Measurements from ENCODE around the gene TMEM121B.
A peak's percentile ranks its signal among the peaks of the same experiment; 100 is the strongest.

The TMEM121B gene

GRCh38 chr22:17086788-17087497 is 34.2 kb downstream of the TMEM121B start:
- no peak overlapping the region for H3K27ac ChIP-seq (ENCODE audit: low read length)
- H3K9me3 ChIP-seq (ENCODE audit: control insufficient read depth in 1 of 2, low read length in 2 of 2): no peaks in the 10 kb centered on the region
- peak overlapping the region; percentile 60 to 89 for H3K4me3 ChIP-seq (ENCODE audit: low read depth in 1 of 2, low read length in 2 of 2)
- H3K27me3 ChIP-seq (ENCODE audit: low read depth, low read length): no peaks in the 10 kb centered on the region
- peaks cover 5 to 18% of the 10 kb centered on the region in 2 donors for H3K4me1 ChIP-seq (ENCODE audit: control insufficient read depth in 1 of 2, insufficient read depth in 2 of 2, low read length in 2 of 2)
- H3K36me3 ChIP-seq (ENCODE audit: control insufficient read depth in 1 of 2, insufficient read depth in 2 of 2, low read length in 2 of 2): no peaks in the 10 kb centered on the region

- Histone ChIP-seq H3K4me1 (ENCODE audit: control insufficient read depth in 1 of 2, insufficient read depth in 2 of 2, low read length in 2 of 2) (peaks cover 5 to 18% of the 10 kb centered on the region in 2 donors), H3K27ac (ENCODE audit: low read length) (peak overlapping the region; percentile 16), H3K9me3 (ENCODE audit: control insufficient read depth in 1 of 2, low read length in 2 of 2) (no peaks in the 10 kb centered on the region), H3K4me3 (ENCODE audit: low read depth in 1 of 2, low read length in 2 of 2) (peak overlapping the region; percentile 60 to 89), H3K27me3 (ENCODE audit: low read depth, low read length) (no peaks in the 10 kb centered on the region), H3K36me3 (ENCODE audit: control insufficient read depth in 1 of 2, insufficient read depth in 2 of 2, low read length in 2 of 2) (no peaks in the 10 kb centered on the region)
Measured at GRCh38 chr22:17086296-17086695, 34.9 kb downstream of the TMEM121B start.

GRCh38 chr22:17085277-17086181 is 35.6 kb downstream of the TMEM121B start:
- no peaks in the 10 kb centered on the region for H3K9me3 ChIP-seq (ENCODE audit: control insufficient read depth in 1 of 2, low read length in 2 of 2)
- H3K4me3 ChIP-seq (ENCODE audit: low read depth in 1 of 2, low read length in 2 of 2): peak overlapping the region; percentile 60 to 89
- no peaks in the 10 kb centered on the region for H3K27me3 ChIP-seq (ENCODE audit: low read depth, low read length)
- H3K36me3 ChIP-seq (ENCODE audit: control insufficient read depth in 1 of 2, insufficient read depth in 2 of 2, low read length in 2 of 2): no peaks in the 10 kb centered on the region
- H3K27ac ChIP-seq (ENCODE audit: low read length): peak overlapping the region; percentile 56
- peaks cover 5 to 18% of the 10 kb centered on the region in 2 donors for H3K4me1 ChIP-seq (ENCODE audit: control insufficient read depth in 1 of 2, insufficient read depth in 2 of 2, low read length in 2 of 2)

GRCh38 chr22:17084554-17085276 is 36.4 kb downstream of the TMEM121B start, which contains the start of gene IL17RA:
Gene IL17RA (plus strand): TSS chr22:17085000. CDS start chr22:17085092, 92 bp downstream.
- Histone ChIP-seq H3K36me3 (ENCODE audit: control insufficient read depth in 1 of 2, insufficient read depth in 2 of 2, low read length in 2 of 2) (no peaks in the 10 kb centered on the region), H3K4me1 (ENCODE audit: control insufficient read depth in 1 of 2, insufficient read depth in 2 of 2, low read length in 2 of 2) (peaks cover 5 to 18% of the 10 kb centered on the region in 2 donors), H3K27me3 (ENCODE audit: low read depth, low read length) (no peaks in the 10 kb centered on the region), H3K9me3 (ENCODE audit: control insufficient read depth in 1 of 2, low read length in 2 of 2) (no peaks in the 10 kb centered on the region), H3K4me3 (ENCODE audit: low read depth in 1 of 2, low read length in 2 of 2) (peak within 1 kb of the TSS; percentile 60 to 89), H3K27ac (ENCODE audit: low read length) (peak within 1 kb of the TSS; percentile 56)

GRCh38 chr22:17083811-17084441 is 37.2 kb downstream of the TMEM121B start:
- Histone ChIP-seq H3K9me3 (ENCODE audit: control insufficient read depth in 1 of 2, low read length in 2 of 2) (no peaks in the 10 kb centered on the region), H3K36me3 (ENCODE audit: control insufficient read depth in 1 of 2, insufficient read depth in 2 of 2, low read length in 2 of 2) (no peaks in the 10 kb centered on the region), H3K27ac (ENCODE audit: low read length) (no peak overlapping the region), H3K27me3 (ENCODE audit: low read depth, low read length) (no peaks in the 10 kb centered on the region), H3K4me3 (ENCODE audit: low read depth in 1 of 2, low read length in 2 of 2) (peak overlapping the region in 1 of 2 donors; percentile 89), H3K4me1 (ENCODE audit: control insufficient read depth in 1 of 2, insufficient read depth in 2 of 2, low read length in 2 of 2) (peaks cover 5 to 18% of the 10 kb centered on the region in 2 donors)

- H3K9me3 ChIP-seq (ENCODE audit: control insufficient read depth in 1 of 2, low read length in 2 of 2): no peaks in the 10 kb centered on the region
- H3K27me3 ChIP-seq (ENCODE audit: low read depth, low read length): no peaks in the 10 kb centered on the region
- no peaks in the 10 kb centered on the region for H3K36me3 ChIP-seq (ENCODE audit: control insufficient read depth in 1 of 2, insufficient read depth in 2 of 2, low read length in 2 of 2)
- peaks cover 5 to 18% of the 10 kb centered on the region in 2 donors for H3K4me1 ChIP-seq (ENCODE audit: control insufficient read depth in 1 of 2, insufficient read depth in 2 of 2, low read length in 2 of 2)
- H3K4me3 ChIP-seq (ENCODE audit: low read depth in 1 of 2, low read length in 2 of 2): no peak overlapping the region
- H3K27ac ChIP-seq (ENCODE audit: low read length): no peak overlapping the region
Measured at GRCh38 chr22:17083255-17083654, 37.9 kb downstream of the TMEM121B start.

- no peaks in the 10 kb centered on the region for H3K36me3 ChIP-seq (ENCODE audit: control insufficient read depth in 1 of 2, insufficient read depth in 2 of 2, low read length in 2 of 2)
- no peak overlapping the region for H3K27ac ChIP-seq (ENCODE audit: low read length)
- H3K4me3 ChIP-seq (ENCODE audit: low read depth in 1 of 2, low read length in 2 of 2): no peak overlapping the region
- peaks cover 0 to 5% of the 10 kb centered on the region in 2 donors for H3K4me1 ChIP-seq (ENCODE audit: control insufficient read depth in 1 of 2, insufficient read depth in 2 of 2, low read length in 2 of 2)
- no peaks in the 10 kb centered on the region for H3K27me3 ChIP-seq (ENCODE audit: low read depth, low read length)
- no peaks in the 10 kb centered on the region for H3K9me3 ChIP-seq (ENCODE audit: control insufficient read depth in 1 of 2, low read length in 2 of 2)
Measured at GRCh38 chr22:17079572-17079971, 41.6 kb downstream of the TMEM121B start.

GRCh38 chr22:17077255-17077654 is 43.9 kb downstream of the TMEM121B start:
- no peak overlapping the region for H3K27ac ChIP-seq (ENCODE audit: low read length)
- no peaks in the 10 kb centered on the region for H3K9me3 ChIP-seq (ENCODE audit: control insufficient read depth in 1 of 2, low read length in 2 of 2)
- no peaks in the 10 kb centered on the region for H3K4me1 ChIP-seq (ENCODE audit: control insufficient read depth in 1 of 2, insufficient read depth in 2 of 2, low read length in 2 of 2)
- H3K4me3 ChIP-seq (ENCODE audit: low read depth in 1 of 2, low read length in 2 of 2): no peak overlapping the region
- no peaks in the 10 kb centered on the region for H3K36me3 ChIP-seq (ENCODE audit: control insufficient read depth in 1 of 2, insufficient read depth in 2 of 2, low read length in 2 of 2)
- H3K27me3 ChIP-seq (ENCODE audit: low read depth, low read length): no peaks in the 10 kb centered on the region

- Histone ChIP-seq H3K27me3 (ENCODE audit: low read depth, low read length) (no peaks in the 10 kb centered on the region), H3K4me1 (ENCODE audit: control insufficient read depth in 1 of 2, insufficient read depth in 2 of 2, low read length in 2 of 2) (no peaks in the 10 kb centered on the region), H3K27ac (ENCODE audit: low read length) (no peak overlapping the region), H3K9me3 (ENCODE audit: control insufficient read depth in 1 of 2, low read length in 2 of 2) (no peaks in the 10 kb centered on the region), H3K36me3 (ENCODE audit: control insufficient read depth in 1 of 2, insufficient read depth in 2 of 2, low read length in 2 of 2) (no peaks in the 10 kb centered on the region), H3K4me3 (ENCODE audit: low read depth in 1 of 2, low read length in 2 of 2) (no peak overlapping the region)
Measured at GRCh38 chr22:17074648-17075002, 46.5 kb downstream of the TMEM121B start.

GRCh38 chr22:17072877-17073276 is 48.3 kb downstream of the TMEM121B start:
- Histone ChIP-seq H3K27ac (ENCODE audit: low read length) (no peak overlapping the region), H3K27me3 (ENCODE audit: low read depth, low read length) (no peaks in the 10 kb centered on the region), H3K4me1 (ENCODE audit: control insufficient read depth in 1 of 2, insufficient read depth in 2 of 2, low read length in 2 of 2) (no peaks in the 10 kb centered on the region), H3K4me3 (ENCODE audit: low read depth in 1 of 2, low read length in 2 of 2) (no peak overlapping the region), H3K36me3 (ENCODE audit: control insufficient read depth in 1 of 2, insufficient read depth in 2 of 2, low read length in 2 of 2) (no peaks in the 10 kb centered on the region), H3K9me3 (ENCODE audit: control insufficient read depth in 1 of 2, low read length in 2 of 2) (no peaks in the 10 kb centered on the region)
